Heart right ventricle (tissue), 16 donors: Measurements from ENCODE around the gene WARS2. TPM values are rescaled to one million over a fixed set of nuclear protein-coding genes. Genes with fewer than 3 reads are reported as not detected.

Experiments
- ATAC-seq, 8 donors: fragments of 200-7000 bp; cut with Tn5 transposase; one replicate each; pipeline ENCODE4 v1.9.1; 2020; ENCODE audit warnings: mild to moderate bottlenecking in 8 of 8, moderate library complexity in 8 of 8, moderate number of reproducible peaks in 1 of 8
- DNase-seq, 2 donors: peaks; one replicate each; pipeline ENCODE4 v3.0.0-alpha.2; 2020
- H3K27ac ChIP-seq, 10 donors: fragments of 200-600 bp; sonication (generic) in 2 of 10; one replicate each; pipeline versions ENCODE4 v1.5.0 to v1.8.0; 2020 to 2022; ENCODE audit warnings: mild to moderate bottlenecking in 3 of 10
- H3K27me3 ChIP-seq, 7 donors: fragments of 200-600 bp; one replicate each; pipeline ENCODE4 v1.8.0; 2021 to 2022; ENCODE audit warnings: mild to moderate bottlenecking in 2 of 7
- H3K36me3 ChIP-seq, 9 donors: fragments of 200-600 bp; sonication (generic) in 1 of 9; one replicate each; pipeline versions ENCODE4 v1.5.0 to v1.8.0; 2020 to 2022; ENCODE audit warnings: mild to moderate bottlenecking in 2 of 9
- H3K4me1 ChIP-seq, 9 donors: fragments of 200-600 bp; sonication (generic) in 1 of 9; one replicate each; pipeline versions ENCODE4 v1.5.0 to v1.8.0; 2020 to 2022; ENCODE audit warnings: mild to moderate bottlenecking in 4 of 9
- H3K4me3 ChIP-seq, 10 donors: fragments of 200-600 bp; sonication (generic) in 2 of 10; one replicate each; pipeline versions ENCODE4 v1.5.0 to v1.8.0; 2020 to 2022; ENCODE audit warnings: mild to moderate bottlenecking in 7 of 10, moderate library complexity in 2 of 10
- H3K9me3 ChIP-seq, 11 donors: fragments of 200-600 bp in 10 of 11; sonication (generic) in 2 of 11; one replicate each; pipeline versions ENCODE4 v1.5.0 to v1.8.0; 2013 to 2022; ENCODE audit warnings: mild to moderate bottlenecking in 2 of 11, control low read depth in 1 of 11, moderate library complexity in 1 of 11
- WGBS, 2 donors: extraction: QIAGEN DNeasy Blood & Tissue Kit; methylation state at CpG; one replicate each; pipeline ENCODE4 v1.1.7; 2013; ENCODE audit warnings: inconsistent platforms in 1 of 2; 5-methylcytosine and 5-hydroxymethylcytosine counted together
- intact Hi-C, 10 donors: fragments of 100-400 bp; cut with DNase I; formaldehyde crosslinking; loops; one replicate each; pipeline versions ENCODE4 v1.11.1 to v1.14.2; 2022
- polyA plus RNA-seq, 2 donors: library from polyadenylated mRNA; stranded (reverse); fragments of 200-250 nt; gene quantifications; one replicate each; pipeline ENCODE4 v1.2.3, GENCODE V29; 2013
- total RNA-seq, 10 donors: library from RNA; stranded (reverse); fragmentation: NEBNext Ultra II Directional in 3 of 10; extraction: Animal tissue kit (Norgen Biotek cat#: 25700) in 3 of 10; gene quantifications; one replicate each; pipeline versions ENCODE4 v1.2.1 to v1.2.4, GENCODE V29; 2021 to 2023
- TF ChIP-seq, protein P1 (sequence below), 9 donors: fragments of 200-600 bp; sonication (generic) in 2 of 9; IDR thresholded peaks; one replicate each; pipeline versions ENCODE4 v1.5.0 to v1.8.0; 2021 to 2022; ENCODE audit warnings: antibody characterized with exemption in 9 of 9, mild to moderate bottlenecking in 5 of 9, moderate library complexity in 1 of 9
- donor health status: Arrhythmogenic right ventricular cardiomyopathy.
- donor health status: ischemic (EF 13 %, LVEDD 7.1; RV severe dilation, severe dysfunction).
- donor health status: healthy with polysubstance abuse.
- donor health status: DM: no; HTN: yes; CAD: no.
- donor health status: DM: no; HTN: no; CAD: no.
- donor health status: ischemic (EF 25% LVEDD 6.9; RV normal size, moderate dysfunction).
- donor health status: ischemic (EF 25% LVEDD 5.7; RV mildly dilated, moderate dysfunction).
- donor health status: healthy.
- donor health status: DM: yes; HTN: yes; CAD: no.
- donor health status: Ischemic cardiomyopathy.
- donor health status: ischemic (EF 35%, LVEDD 5.7; RV mildly dilated, moderate dysfunction).
- donor health status: nonischemic (EF 11% LVEDD 7.7; RV severe dilation, severe dysfunction).
- donor health status: DM: yes; HTN: yes; CAD: no.
- donor health status: PGD.
- donor health status: ischemic (EF 29% LVEDD 5.4; RV normal size, mild dysfunction).
- donor health status: nonischemic (EF 23%, LVEDD 6.1; RV moderate dilation, normal function).

The WARS2 gene
- total and polyA plus RNA-seq, 12 donors: 3.5 to 15.4 (median 11.3) TPM

DNA sequence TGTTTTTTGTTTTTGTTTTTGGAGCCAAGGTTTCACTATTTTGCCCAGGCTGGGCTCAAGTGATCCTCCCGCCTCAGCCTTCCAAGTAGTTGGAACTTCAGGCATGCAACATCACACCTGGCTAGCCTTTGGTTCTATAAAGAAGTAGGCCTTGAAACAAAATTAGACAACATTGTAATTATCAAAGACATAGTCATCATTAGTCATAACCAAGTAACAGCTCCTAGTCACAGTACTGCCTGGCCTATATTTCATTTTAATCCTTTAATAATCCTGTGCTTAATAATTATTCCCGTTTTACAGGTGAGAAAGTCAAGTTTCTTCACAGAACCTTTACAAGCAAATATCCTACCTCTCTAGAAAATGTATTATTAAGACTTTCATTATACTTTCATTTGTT lies 100.0 kb downstream of the WARS2 start:
- intact Hi-C loops: no loop called here

DNA sequence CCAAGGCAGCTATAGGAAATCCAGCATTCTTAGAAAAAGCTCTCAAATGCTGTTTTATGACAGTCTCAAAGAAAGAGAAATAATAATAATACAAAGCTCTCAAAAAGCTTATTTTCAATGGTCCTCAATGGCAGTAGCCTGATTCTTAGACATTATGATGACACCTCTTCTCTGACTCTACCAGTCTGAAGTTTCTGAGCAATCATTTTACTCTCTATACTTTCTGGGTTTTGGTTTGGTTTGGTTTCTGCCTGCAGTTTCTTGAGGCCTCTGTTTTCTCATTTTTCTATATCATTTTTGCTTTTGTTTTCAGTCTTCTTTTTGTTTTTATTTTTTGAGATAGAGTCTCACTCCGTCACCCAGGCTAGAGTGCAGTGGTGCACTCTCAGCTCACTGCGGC lies 102.1 kb downstream of the WARS2 start:
- TF ChIP-seq, protein P1, sequence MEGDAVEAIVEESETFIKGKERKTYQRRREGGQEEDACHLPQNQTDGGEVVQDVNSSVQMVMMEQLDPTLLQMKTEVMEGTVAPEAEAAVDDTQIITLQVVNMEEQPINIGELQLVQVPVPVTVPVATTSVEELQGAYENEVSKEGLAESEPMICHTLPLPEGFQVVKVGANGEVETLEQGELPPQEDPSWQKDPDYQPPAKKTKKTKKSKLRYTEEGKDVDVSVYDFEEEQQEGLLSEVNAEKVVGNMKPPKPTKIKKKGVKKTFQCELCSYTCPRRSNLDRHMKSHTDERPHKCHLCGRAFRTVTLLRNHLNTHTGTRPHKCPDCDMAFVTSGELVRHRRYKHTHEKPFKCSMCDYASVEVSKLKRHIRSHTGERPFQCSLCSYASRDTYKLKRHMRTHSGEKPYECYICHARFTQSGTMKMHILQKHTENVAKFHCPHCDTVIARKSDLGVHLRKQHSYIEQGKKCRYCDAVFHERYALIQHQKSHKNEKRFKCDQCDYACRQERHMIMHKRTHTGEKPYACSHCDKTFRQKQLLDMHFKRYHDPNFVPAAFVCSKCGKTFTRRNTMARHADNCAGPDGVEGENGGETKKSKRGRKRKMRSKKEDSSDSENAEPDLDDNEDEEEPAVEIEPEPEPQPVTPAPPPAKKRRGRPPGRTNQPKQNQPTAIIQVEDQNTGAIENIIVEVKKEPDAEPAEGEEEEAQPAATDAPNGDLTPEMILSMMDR (IDR thresholded peaks at IDR 0.05): no peak
- 97 to 98% methylated on average over 2 of the region's 2 CpGs for WGBS, 2 donors
- peaks cover 0 to 5% (median 0%) of the 10 kb centered on the region in 9 donors for H3K4me1 ChIP-seq
- H3K27me3 ChIP-seq: no peaks in the 10 kb centered on the region
- no peaks in the 10 kb centered on the region for H3K9me3 ChIP-seq
- H3K36me3 ChIP-seq: peaks cover 0 to 47% (median 4%) of the 10 kb centered on the region in 9 donors
- ATAC-seq (no peak), DNase-seq (no peak)
- no peak overlapping the region for H3K4me3 ChIP-seq
- intact Hi-C loops: loop anchor here in 1 of 10 donors (2.0 kb wide), 1 partner anchor 62 kb away; no protein-coding TSS in a partner anchor
- H3K27ac ChIP-seq: no peak overlapping the region

More for the DNA sequence above, 100.0 kb downstream of the WARS2 start:
- H3K9me3 ChIP-seq: no peaks in the 10 kb centered on the region
- H3K27me3 ChIP-seq: no peaks in the 10 kb centered on the region
- 91 to 92% methylated on average over 2 of the region's 2 CpGs for WGBS, 2 donors
- TF ChIP-seq, protein P1 (IDR thresholded peaks at IDR 0.05): no peak
- H3K36me3 ChIP-seq: peaks cover 0 to 52% (median 0%) of the 10 kb centered on the region in 9 donors
- peaks cover 0 to 5% (median 0%) of the 10 kb centered on the region in 9 donors for H3K4me1 ChIP-seq
- ATAC-seq (no peak), DNase-seq (no peak)
- H3K27ac ChIP-seq: no peak overlapping the region
- no peak overlapping the region for H3K4me3 ChIP-seq

DNA sequence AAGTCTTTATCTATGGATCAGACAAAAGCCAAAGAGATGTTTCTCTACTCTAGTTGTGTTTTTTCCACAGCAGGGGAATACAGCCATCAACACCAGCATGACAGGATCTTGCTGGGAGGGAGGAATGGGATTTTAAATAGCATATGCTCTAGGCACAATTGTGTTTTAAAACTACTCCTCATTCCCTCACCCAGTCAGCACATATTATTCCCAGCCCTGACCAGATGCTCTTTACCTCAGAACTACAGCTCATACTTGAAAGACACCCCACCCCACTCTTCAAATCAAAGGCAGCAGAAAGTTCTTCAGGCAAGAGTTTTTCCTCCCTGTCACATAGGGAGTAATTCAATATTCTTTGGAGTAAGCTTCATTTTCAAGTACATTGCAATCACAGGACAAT lies 106.1 kb downstream of the WARS2 start:
- no peak overlapping the region for H3K27ac ChIP-seq
- H3K4me1 ChIP-seq: no peaks in the 10 kb centered on the region
- peaks cover 0 to 46% (median 8%) of the 10 kb centered on the region in 9 donors for H3K36me3 ChIP-seq
- H3K9me3 ChIP-seq: no peaks in the 10 kb centered on the region
- intact Hi-C loops: no loop called here
- H3K4me3 ChIP-seq: no peak overlapping the region
- ATAC-seq (no peak), DNase-seq (no peak)
- H3K27me3 ChIP-seq: no peaks in the 10 kb centered on the region
- TF ChIP-seq, protein P1 (IDR thresholded peaks at IDR 0.05): no peak

DNA sequence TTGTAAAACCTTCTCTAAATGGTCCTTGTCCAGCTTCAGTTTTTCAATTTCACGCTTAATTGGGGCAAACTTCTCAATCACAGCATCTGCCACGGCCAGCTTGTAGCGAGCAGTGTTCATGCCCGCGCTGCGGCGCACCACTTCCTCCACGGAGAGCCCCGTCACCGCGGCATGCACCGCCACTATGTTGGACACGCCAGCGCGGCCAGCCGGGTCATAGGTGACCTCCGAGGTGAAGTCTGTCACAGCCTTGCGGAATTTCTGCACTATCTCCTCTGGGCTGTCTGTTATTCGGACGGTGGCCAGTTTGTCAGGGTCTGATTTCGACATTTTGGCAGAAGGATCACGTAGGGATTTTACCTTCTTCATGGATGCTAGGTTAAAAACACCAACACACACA lies 107.5 kb downstream of the WARS2 start:
- WGBS, 2 donors: 97 to 98% methylated on average over 22 of the region's 22 CpGs
- H3K27me3 ChIP-seq: no peaks in the 10 kb centered on the region
- H3K4me3 ChIP-seq: no peak overlapping the region
- no peak overlapping the region for H3K27ac ChIP-seq
- no peak for DNase-seq
- ATAC-seq: no peak
- H3K4me1 ChIP-seq: no peaks in the 10 kb centered on the region
- intact Hi-C loops: no loop called here
- H3K9me3 ChIP-seq: no peaks in the 10 kb centered on the region
- peaks cover 0 to 46% (median 8%) of the 10 kb centered on the region in 9 donors for H3K36me3 ChIP-seq
- TF ChIP-seq, protein P1 (IDR thresholded peaks at IDR 0.05): no peak
